T47D (cell line): ENCODE measurements around the gene IL23A.

Experiments
- DNase-seq, 2 experiments: peaks; one replicate each; pipeline versions ENCODE4 v3.0.0 to v3.0.0-alpha.2; 2011 to 2012; ENCODE audit warnings: low read depth in 1 of 2, low spot score in 1 of 2
- JUND ChIP-seq: IDR thresholded peaks from 2 replicates; pipeline ENCODE4 v1.6.1; 2012; ENCODE audit warnings: low read depth
- in situ Hi-C: cut with HindIII; loops from 2 replicates; pipeline ENCODE4 v1.10.0; 2016; ENCODE audit warnings: low sequenced_read_pairs, low pct_unique_long_range_greater_than_20kb

Gene IL23A

DNA sequence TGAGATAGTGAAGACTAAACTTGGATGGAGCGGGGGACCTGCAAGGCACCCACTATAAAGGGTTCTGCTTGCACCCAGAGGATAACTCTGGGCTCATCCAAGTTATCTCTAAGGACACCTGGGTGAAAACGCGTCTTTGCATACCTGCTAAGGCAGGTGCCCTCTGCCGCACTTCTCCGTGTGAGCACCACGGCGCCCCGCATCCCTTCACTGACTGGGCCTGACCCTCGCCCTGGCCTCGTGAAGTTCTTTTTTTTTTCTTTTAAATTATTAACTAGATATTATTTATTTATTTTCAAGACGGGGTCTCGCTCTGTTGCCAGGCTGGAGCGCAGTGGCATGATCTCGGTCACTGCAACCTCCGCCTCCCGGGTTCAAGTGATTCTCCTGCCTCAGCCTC, 43.9 kb downstream of the IL23A start:
- in situ Hi-C loops = no loop called here
- DNase-seq = no peak
- TF ChIP-seq JUND = no peak

DNA sequence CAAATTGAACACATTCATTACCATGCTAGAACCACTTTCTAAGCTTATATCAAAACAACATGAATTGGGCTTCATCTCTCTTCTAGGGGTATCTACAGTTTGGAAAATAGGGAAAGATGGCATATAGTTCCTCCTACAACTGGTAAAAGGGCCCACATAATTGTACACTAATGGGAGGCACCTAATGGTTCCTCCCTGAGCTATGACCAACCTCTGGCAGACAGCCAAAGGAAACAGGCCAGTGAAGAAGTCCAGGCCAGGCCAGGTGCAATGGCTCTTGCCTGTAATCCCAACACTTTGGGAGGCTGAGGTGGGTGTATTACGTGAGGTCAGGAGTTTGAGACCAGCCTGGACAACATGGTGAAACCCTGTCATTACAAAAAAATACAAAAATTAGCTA, 47.2 kb downstream of the IL23A start:
- peak in 1 of 2 experiments; percentile 53 for DNase-seq
- in situ Hi-C loops = no loop called here
- TF ChIP-seq JUND = no peak

DNA sequence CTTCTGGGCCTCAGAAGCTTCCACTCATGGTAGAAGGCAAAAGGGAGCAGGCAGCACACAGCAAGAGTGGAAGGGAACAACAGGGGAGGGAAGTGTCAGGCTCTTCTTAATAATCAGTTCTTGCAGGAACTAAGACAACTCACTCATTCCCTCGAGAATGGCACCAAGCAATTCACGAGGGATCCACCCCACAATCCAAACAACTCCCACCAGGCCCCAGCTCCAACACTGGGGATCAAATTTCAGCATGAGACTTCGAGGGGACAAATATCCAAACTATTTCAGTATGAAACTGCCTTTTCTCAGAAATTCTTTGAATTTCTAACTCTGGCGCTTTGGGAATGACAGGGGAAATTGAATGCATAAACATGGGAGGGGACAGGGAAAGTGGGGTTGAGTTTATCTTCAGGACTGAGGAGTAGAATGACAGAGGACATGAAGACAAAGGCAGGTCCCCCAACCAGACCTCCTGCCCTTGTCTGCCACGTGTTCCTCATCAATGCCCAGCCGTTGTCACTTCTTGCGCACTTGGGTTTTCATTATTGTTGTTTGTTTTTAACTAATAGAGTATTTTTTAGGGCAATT, 48.6 kb downstream of the IL23A start:
- no peak for TF ChIP-seq JUND
- in situ Hi-C loops = no loop called here

DNA sequence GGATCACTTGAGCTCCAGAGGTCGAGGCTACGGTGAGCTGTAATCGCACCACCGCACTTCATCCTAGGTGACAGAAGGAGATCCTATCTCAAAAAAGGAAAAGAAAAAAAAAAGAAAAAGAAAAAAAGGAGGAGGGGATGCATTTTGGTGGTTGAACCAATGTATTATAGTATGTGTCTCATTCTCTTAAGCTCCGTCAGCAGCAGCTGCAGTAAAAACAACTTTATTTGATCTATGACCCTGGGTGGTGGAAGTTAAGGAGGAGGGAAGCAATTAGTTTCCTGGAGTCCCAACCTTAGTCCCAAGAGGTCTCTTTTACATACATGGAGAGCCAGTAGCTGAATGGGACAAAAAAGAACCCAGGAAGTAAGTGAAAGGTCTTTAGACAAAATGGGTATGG, 50.7 kb downstream of the IL23A start:
- no peak for TF ChIP-seq JUND
- DNase-seq = no peak
- in situ Hi-C loops = no loop called here

More for the DNA sequence above, 48.6 kb downstream of the IL23A start:
- DNase-seq = no peak
